ENCODE measurements around the gene MCRS1.

DNA sequence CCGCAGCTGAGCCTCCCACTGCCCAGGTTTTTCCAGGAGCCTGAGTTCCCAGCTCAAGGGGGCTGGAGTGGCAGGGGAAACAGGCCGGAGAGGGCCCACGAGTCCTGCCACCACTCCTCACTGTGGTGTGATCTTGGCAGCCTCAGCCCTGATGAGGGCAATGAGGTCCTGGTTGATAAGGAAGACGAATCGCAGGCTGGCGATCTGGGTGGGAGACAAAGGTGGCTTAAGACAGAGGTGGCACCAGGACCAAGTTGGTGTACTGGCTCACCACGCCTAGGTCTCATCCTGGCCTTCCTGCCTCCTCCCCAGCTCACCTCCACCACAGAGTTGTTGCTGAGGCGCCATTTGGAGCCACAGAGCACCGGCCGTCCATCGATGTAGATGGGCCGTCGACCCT, 9.4 kb downstream of the MCRS1 start:
- TF ChIP-seq, protein P1, sequence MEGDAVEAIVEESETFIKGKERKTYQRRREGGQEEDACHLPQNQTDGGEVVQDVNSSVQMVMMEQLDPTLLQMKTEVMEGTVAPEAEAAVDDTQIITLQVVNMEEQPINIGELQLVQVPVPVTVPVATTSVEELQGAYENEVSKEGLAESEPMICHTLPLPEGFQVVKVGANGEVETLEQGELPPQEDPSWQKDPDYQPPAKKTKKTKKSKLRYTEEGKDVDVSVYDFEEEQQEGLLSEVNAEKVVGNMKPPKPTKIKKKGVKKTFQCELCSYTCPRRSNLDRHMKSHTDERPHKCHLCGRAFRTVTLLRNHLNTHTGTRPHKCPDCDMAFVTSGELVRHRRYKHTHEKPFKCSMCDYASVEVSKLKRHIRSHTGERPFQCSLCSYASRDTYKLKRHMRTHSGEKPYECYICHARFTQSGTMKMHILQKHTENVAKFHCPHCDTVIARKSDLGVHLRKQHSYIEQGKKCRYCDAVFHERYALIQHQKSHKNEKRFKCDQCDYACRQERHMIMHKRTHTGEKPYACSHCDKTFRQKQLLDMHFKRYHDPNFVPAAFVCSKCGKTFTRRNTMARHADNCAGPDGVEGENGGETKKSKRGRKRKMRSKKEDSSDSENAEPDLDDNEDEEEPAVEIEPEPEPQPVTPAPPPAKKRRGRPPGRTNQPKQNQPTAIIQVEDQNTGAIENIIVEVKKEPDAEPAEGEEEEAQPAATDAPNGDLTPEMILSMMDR (tag by site-specific recombination; IDR thresholded peaks at IDR 0.05) = no peak
- TF ChIP-seq TCF7L2 (IDR thresholded peaks at IDR 0.05; ENCODE audit: borderline replicate concordance, low read depth, low read length) (no peak), SP7 (tag by site-specific recombination; IDR thresholded peaks at IDR 0.05) (no peak), GLIS2 (tag by site-specific recombination; IDR thresholded peaks at IDR 0.05) (no peak), ZNF184 (tag by site-specific recombination; IDR thresholded peaks at IDR 0.05) (no peak)
- TF ChIP-seq, protein P2, sequence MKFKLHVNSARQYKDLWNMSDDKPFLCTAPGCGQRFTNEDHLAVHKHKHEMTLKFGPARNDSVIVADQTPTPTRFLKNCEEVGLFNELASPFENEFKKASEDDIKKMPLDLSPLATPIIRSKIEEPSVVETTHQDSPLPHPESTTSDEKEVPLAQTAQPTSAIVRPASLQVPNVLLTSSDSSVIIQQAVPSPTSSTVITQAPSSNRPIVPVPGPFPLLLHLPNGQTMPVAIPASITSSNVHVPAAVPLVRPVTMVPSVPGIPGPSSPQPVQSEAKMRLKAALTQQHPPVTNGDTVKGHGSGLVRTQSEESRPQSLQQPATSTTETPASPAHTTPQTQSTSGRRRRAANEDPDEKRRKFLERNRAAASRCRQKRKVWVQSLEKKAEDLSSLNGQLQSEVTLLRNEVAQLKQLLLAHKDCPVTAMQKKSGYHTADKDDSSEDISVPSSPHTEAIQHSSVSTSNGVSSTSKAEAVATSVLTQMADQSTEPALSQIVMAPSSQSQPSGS (tag by site-specific recombination; IDR thresholded peaks at IDR 0.05; ENCODE audit: low read depth) = no peak
- TF ChIP-seq, protein P3, sequence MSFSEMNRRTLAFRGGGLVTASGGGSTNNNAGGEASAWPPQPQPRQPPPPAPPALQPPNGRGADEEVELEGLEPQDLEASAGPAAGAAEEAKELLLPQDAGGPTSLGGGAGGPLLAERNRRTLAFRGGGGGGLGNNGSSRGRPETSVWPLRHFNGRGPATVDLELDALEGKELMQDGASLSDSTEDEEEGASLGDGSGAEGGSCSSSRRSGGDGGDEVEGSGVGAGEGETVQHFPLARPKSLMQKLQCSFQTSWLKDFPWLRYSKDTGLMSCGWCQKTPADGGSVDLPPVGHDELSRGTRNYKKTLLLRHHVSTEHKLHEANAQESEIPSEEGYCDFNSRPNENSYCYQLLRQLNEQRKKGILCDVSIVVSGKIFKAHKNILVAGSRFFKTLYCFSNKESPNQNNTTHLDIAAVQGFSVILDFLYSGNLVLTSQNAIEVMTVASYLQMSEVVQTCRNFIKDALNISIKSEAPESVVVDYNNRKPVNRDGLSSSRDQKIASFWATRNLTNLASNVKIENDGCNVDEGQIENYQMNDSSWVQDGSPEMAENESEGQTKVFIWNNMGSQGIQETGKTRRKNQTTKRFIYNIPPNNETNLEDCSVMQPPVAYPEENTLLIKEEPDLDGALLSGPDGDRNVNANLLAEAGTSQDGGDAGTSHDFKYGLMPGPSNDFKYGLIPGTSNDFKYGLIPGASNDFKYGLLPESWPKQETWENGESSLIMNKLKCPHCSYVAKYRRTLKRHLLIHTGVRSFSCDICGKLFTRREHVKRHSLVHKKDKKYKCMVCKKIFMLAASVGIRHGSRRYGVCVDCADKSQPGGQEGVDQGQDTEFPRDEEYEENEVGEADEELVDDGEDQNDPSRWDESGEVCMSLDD (tag by site-specific recombination; IDR thresholded peaks at IDR 0.05) = no peak
